ENCODE results near the gene POLR2F. TPM values are rescaled to one million over a fixed set of nuclear protein-coding genes. Genes with fewer than 3 reads are reported as not detected.

POLR2F gene
- polyA plus RNA-seq, 1 of the 3 experiments (the other 2 are of a cell fraction): 255 TPM

DNA sequence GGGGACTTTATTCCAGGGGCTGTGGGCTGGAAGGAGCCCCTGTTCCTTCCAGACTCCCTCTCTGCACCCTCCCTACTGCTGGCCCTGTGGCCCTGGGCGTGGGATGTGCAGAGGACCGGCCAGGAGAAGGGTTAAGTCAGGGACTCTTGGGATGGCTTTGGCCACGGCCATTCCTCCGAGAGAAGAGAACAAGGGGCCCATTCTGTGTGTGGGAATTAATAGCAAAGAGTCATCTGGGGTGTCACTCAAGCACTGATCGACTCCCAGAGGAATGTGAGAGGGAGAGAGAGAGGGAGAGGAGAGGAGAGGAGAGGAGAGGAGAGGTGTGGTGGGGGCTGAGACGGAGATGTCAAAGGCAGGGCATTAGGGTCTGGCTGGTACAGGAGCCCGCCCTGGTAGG is 45.0 kb downstream of the POLR2F start:
- no peaks in the 10 kb centered on the region for H3K36me3 ChIP-seq (replicated peaks in 1 of 2; ENCODE audit: control insufficient read depth in 1 of 2, insufficient read depth in 2 of 2, low read length in 1 of 2)
- no peak overlapping the region for H3K27ac ChIP-seq (ENCODE audit: low read depth in 2 of 2, low read length in 1 of 2)
- no peaks in the 10 kb centered on the region for H3K79me2 ChIP-seq (ENCODE audit: insufficient read depth)
- no peaks in the 10 kb centered on the region for H3K9me2 ChIP-seq
- H3K4me2 ChIP-seq: no peak overlapping the region
- POLR2A ChIA-PET: no interaction called here
- H3K4me3 ChIP-seq (ENCODE audit: low read depth in 2 of 2, low read length in 1 of 2): no peak overlapping the region
- TF ChIP-seq NRF1 (IDR thresholded peaks at IDR 0.05; ENCODE audit: low read depth, low read length) (no peak), TCF12 (IDR thresholded peaks at IDR 0.05) (no peak), TEAD4 (IDR thresholded peaks at IDR 0.05; ENCODE audit: borderline replicate concordance, insufficient read depth) (no peak), CHD2 (IDR thresholded peaks at IDR 0.05; ENCODE audit: low read length, partially characterized antibody) (no peak), EP300 (IDR thresholded peaks at IDR 0.05; ENCODE audit: borderline replicate concordance in 1 of 2, low read depth in 1 of 2, low read length in 1 of 2) (no peak), EZH2phosphoT487 (IDR thresholded peaks at IDR 0.05; ENCODE audit: borderline replicate concordance, low read depth) (no peak), YY1 (IDR thresholded peaks at IDR 0.05; ENCODE audit: low read depth) (no peak), MEF2A (IDR thresholded peaks at IDR 0.05; ENCODE audit: borderline replicate concordance, low read depth) (no peak), TAF1 (IDR thresholded peaks at IDR 0.05; ENCODE audit: borderline replicate concordance, low read depth, low read length) (no peak), FOSL2 (IDR thresholded peaks at IDR 0.05; ENCODE audit: borderline replicate concordance, low read depth) (no peak), RCOR1 (IDR thresholded peaks at IDR 0.05; ENCODE audit: low read length) (no peak), POLR2AphosphoS5 (IDR thresholded peaks at IDR 0.05; ENCODE audit: low read depth, low read length) (no peak), NFIC (IDR thresholded peaks at IDR 0.05; ENCODE audit: borderline replicate concordance) (no peak), JUND (IDR thresholded peaks at IDR 0.05) (no peak)
- TF ChIP-seq, protein P1, sequence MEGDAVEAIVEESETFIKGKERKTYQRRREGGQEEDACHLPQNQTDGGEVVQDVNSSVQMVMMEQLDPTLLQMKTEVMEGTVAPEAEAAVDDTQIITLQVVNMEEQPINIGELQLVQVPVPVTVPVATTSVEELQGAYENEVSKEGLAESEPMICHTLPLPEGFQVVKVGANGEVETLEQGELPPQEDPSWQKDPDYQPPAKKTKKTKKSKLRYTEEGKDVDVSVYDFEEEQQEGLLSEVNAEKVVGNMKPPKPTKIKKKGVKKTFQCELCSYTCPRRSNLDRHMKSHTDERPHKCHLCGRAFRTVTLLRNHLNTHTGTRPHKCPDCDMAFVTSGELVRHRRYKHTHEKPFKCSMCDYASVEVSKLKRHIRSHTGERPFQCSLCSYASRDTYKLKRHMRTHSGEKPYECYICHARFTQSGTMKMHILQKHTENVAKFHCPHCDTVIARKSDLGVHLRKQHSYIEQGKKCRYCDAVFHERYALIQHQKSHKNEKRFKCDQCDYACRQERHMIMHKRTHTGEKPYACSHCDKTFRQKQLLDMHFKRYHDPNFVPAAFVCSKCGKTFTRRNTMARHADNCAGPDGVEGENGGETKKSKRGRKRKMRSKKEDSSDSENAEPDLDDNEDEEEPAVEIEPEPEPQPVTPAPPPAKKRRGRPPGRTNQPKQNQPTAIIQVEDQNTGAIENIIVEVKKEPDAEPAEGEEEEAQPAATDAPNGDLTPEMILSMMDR (IDR thresholded peaks at IDR 0.05): no peak
- TF ChIP-seq, protein P2, sequence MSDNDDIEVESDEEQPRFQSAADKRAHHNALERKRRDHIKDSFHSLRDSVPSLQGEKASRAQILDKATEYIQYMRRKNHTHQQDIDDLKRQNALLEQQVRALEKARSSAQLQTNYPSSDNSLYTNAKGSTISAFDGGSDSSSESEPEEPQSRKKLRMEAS (IDR thresholded peaks at IDR 0.05; ENCODE audit: low read depth): no peak
- TF ChIP-seq, protein P3, sequence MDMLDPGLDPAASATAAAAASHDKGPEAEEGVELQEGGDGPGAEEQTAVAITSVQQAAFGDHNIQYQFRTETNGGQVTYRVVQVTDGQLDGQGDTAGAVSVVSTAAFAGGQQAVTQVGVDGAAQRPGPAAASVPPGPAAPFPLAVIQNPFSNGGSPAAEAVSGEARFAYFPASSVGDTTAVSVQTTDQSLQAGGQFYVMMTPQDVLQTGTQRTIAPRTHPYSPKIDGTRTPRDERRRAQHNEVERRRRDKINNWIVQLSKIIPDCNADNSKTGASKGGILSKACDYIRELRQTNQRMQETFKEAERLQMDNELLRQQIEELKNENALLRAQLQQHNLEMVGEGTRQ (IDR thresholded peaks at IDR 0.05; ENCODE audit: borderline replicate concordance, low read depth, low read length): no peak
- TF ChIP-seq, protein P4, sequence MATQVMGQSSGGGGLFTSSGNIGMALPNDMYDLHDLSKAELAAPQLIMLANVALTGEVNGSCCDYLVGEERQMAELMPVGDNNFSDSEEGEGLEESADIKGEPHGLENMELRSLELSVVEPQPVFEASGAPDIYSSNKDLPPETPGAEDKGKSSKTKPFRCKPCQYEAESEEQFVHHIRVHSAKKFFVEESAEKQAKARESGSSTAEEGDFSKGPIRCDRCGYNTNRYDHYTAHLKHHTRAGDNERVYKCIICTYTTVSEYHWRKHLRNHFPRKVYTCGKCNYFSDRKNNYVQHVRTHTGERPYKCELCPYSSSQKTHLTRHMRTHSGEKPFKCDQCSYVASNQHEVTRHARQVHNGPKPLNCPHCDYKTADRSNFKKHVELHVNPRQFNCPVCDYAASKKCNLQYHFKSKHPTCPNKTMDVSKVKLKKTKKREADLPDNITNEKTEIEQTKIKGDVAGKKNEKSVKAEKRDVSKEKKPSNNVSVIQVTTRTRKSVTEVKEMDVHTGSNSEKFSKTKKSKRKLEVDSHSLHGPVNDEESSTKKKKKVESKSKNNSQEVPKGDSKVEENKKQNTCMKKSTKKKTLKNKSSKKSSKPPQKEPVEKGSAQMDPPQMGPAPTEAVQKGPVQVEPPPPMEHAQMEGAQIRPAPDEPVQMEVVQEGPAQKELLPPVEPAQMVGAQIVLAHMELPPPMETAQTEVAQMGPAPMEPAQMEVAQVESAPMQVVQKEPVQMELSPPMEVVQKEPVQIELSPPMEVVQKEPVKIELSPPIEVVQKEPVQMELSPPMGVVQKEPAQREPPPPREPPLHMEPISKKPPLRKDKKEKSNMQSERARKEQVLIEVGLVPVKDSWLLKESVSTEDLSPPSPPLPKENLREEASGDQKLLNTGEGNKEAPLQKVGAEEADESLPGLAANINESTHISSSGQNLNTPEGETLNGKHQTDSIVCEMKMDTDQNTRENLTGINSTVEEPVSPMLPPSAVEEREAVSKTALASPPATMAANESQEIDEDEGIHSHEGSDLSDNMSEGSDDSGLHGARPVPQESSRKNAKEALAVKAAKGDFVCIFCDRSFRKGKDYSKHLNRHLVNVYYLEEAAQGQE (IDR thresholded peaks at IDR 0.05; ENCODE audit: low read depth, low read length): no peak
- TF ChIP-seq, protein P5, sequence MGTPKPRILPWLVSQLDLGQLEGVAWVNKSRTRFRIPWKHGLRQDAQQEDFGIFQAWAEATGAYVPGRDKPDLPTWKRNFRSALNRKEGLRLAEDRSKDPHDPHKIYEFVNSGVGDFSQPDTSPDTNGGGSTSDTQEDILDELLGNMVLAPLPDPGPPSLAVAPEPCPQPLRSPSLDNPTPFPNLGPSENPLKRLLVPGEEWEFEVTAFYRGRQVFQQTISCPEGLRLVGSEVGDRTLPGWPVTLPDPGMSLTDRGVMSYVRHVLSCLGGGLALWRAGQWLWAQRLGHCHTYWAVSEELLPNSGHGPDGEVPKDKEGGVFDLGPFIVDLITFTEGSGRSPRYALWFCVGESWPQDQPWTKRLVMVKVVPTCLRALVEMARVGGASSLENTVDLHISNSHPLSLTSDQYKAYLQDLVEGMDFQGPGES (IDR thresholded peaks at IDR 0.05; ENCODE audit: low read depth, low read length): no peak
- H3K9me3 ChIP-seq: no peaks in the 10 kb centered on the region
- DNase-seq: no peak
- CTCF ChIA-PET: no interaction called here
- no peak overlapping the region for H3K9ac ChIP-seq
- H3F3A ChIP-seq (replicated peaks; ENCODE audit: insufficient read depth): no peaks in the 10 kb centered on the region
- H3K4me1 ChIP-seq (ENCODE audit: control insufficient read depth in 1 of 2, insufficient read depth in 2 of 2, low read depth in 1 of 2, low read length in 1 of 2): no peaks in the 10 kb centered on the region; a peak in 1 of 4 replicates
- H4K20me1 ChIP-seq (ENCODE audit: insufficient read depth): no peaks in the 10 kb centered on the region
- no peak overlapping the region for H2AFZ ChIP-seq (ENCODE audit: low read depth)
- H3K27me3 ChIP-seq (ENCODE audit: insufficient read depth): no peaks in the 10 kb centered on the region
- 74% methylated on average over 5 of the region's 7 CpGs for WGBS (ENCODE audit: low lambda C conversion rate)
